Activated gamma-delta T cell treated with anti-CD3 and anti-CD28 coated beads, Interleukin-2, amount 50 U/mL, for 16 hours (primary cell): ENCODE data around the gene SMIM14.
"Not testable (repeated sequence)": the region's sequence is repeated elsewhere in the genome, so short reads cannot be mapped to it uniquely, and the experiment has no call there.

Experiments
- DNase-seq: peaks from one replicate; pipeline ENCODE4 v3.0.0-alpha.2; 2020; ENCODE audit warnings: low read depth

SMIM14 gene

DNA sequence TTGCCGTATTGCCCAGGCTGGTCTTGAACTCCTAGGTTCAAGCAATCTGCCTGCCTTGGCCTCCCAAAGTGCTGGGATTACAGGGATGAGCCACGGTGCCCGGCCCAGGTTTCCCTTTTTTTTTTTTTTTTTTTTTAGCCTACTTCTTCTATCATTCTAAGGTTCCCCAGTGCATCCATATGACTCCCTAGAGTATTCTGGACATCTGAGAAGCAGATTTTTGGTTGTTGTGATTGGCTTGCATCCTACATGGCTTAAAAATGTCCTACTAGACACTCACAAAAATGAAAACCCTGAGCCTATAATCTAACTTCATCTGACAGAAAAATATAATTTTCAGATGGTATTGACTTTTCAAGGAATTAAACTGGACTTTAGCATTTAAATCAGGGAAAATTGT lies 41.7 kb downstream of the SMIM14 start:
- DNase-seq, result no peak

- DNase-seq, result no peak
Observed at GRCh38 chr4:39591290-39591689, 47.4 kb downstream of the SMIM14 start.

DNA sequence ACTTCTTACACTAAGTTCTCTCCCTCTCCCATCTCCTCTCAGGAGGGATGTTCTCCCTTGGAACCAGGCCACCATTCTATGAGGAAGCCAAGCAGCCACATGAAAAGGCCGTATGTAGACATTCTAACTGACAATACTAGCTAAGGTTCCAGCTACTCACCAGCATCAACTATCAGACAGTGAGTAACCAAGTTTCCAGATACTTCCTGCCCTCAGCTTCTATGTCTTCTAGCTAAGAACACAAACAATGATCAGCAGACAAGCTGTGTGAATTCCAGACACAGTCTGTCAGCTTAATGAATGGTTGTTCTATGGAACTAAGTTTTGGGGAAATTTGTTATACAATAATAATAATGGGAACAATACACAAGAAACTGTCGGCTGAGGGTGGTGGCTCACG lies 50.8 kb downstream of the SMIM14 start:
- DNase-seq, result no peak

DNA sequence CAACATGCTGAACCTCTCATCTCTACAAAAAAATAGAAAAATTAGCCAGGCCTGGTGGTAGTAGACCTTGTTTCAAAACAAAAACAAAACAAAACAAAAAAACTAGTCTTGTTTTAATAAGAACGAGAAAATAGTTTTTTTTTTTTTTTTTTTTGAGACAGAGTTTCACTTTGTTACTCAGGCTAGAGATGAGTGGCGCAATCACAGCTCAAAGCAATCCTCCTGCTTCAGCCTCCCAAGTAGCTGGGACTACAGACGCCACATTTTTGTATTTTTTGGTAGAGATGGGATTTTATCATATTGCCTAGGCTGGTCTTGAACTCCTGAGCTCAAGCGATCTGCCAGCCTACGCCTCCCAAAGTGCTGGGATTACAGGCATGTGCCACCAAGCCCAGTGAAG lies 63.7 kb downstream of the SMIM14 start:
- no peak for DNase-seq

DNA sequence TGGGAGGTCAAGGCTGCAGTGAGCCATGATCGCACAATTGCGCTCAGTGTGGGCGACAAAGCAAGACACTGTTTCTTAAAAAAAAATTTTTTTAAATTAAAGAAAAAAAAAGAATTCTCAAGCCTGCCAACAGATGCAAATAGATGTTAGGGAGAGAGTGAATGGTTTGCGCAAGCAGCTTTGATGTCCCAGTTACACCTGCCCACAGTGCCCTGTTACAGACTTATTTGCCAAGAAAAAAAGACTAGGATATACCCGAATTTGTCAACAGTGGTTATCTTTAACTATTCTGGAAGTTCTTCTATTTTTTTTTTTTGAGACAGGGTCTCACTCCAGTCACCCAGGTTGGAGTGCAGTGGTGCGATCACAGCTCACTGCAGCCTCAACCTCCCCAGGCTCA lies 67.2 kb downstream of the SMIM14 start:
- DNase-seq, result no peak

- DNase-seq, result no peak
Observed at GRCh38 chr4:39571054-39571453, 67.6 kb downstream of the SMIM14 start.

DNA sequence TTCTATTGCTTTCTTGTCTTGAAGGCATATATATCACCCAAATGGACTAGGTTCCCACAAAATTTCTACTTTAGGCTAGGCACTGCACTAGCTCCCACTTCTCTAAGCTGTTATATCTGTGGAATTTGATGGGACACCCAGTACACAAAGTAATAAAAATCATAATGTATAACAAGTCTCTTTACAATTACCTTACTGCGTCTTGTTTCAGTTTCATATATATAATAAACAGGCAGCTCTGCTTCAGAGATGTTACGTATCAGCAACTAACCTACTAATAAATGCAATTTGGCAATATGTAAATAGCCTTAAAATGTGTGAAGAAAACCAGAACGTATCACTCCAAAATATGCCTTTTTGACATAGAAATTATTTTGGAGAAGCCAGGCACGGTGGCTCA lies 69.5 kb downstream of the SMIM14 start:
- no peak for DNase-seq

DNA sequence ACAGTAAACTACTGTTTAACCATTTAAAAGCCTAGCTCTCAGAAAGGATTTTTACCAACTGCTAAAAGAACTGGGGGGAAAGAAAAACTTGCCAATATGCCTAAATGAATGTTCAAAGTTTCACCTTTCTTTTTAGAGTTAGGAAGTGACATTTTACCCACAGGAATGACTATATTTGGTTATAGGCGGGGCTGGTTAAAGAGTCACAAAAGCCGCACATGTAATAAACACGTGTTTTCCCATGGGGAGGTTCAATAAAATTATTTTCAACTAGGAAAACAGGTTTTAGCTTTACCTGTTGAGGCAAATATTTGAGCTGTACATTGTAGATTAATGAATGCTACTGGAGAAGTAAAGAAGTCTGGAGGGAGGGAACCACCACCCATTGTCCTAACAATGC lies 69.9 kb downstream of the SMIM14 start:
- DNase-seq, result no peak

- DNase-seq, result no peak
Observed at GRCh38 chr4:39565878-39566600, 72.6 kb downstream of the SMIM14 start.

DNA sequence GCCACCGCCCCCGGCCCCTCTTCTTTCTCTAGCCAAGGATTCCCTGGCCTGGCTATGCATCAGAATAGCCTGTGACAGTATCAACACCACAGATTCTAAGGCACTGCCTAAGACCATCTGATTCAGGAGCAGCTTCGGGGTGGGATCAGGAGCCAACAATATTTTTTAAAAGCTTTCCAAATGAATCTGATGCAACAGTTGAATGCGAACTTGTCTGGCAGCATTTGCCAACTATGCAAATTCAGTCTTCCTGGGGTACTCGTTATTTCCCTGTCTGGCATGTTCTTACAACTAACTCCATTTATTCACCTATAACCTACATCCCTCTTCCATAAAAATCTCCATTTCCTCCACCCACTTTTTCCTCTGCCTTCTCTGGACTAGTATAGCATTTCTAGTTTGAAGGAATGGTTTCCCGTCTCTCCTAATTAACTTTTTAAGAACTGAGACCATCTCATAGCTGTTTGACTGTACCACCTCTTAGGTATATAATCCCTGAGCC lies 75.3 kb downstream of the SMIM14 start:
- DNase-seq, result no peak

DNA sequence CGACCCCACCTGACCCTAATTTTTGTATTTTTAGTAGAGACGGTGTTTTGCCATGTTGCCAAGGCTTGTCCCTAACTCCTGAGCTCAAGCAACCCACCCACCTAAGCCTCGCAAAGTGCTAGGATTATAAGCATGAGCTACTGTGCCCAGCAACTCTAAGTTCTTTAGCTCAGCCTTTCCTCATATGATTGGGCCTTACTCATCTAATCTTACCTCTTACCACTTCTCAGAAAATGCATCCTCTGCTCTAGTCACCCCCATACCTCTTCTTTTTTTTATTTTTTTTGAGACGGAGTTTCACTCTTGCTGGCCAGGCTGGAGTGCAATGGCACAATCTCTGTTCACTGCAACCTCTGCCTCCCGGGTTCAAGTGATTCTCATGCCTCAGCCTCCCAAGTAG lies 75.9 kb downstream of the SMIM14 start:
- DNase-seq, result no peak

DNA sequence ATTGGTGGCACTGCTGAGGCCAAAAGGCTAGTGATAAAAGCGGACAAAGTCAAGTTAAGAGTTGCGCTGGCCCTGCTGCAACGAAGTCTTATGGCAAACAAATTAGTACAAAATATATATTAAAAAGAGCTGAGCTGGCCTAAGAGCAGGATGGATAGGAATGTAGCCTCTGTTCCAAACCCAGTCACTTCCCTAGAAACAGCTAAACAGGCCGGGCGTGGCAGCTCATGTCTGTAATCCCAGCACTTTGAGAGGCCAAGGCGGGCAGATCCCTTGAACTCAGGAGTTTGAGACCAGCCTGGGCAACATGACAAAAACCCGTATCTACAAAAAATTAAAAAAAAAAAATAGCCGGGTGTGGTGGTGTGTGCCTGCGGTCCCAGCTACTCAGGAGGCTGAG lies 79.0 kb downstream of the SMIM14 start:
- DNase-seq, result no peak

DNA sequence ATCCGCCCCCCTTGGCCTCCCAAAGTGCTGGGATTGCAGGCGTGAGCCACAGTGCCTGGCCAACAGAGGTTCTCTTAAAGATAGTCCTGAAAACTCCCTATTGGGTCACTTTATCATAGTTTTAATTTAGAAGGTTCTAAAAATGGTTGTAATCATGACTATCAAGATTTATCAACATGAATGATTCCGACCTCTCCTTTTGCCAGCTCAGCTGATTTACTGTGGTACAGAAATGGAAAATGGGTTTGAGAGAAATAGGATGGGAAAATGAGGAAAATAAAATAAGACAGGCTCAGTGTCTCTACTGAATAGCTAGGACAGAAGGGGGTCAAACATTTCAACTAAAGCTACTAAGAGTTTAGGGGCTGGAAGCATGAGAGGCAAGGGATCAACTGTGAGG lies 83.2 kb downstream of the SMIM14 start:
- DNase-seq, result no peak

- no peak for DNase-seq
Observed at GRCh38 chr4:39548425-39549067, 90.1 kb downstream of the SMIM14 start.

- DNase-seq, result no peak
Observed at GRCh38 chr4:39544580-39545315, 93.9 kb downstream of the SMIM14 start.

DNA sequence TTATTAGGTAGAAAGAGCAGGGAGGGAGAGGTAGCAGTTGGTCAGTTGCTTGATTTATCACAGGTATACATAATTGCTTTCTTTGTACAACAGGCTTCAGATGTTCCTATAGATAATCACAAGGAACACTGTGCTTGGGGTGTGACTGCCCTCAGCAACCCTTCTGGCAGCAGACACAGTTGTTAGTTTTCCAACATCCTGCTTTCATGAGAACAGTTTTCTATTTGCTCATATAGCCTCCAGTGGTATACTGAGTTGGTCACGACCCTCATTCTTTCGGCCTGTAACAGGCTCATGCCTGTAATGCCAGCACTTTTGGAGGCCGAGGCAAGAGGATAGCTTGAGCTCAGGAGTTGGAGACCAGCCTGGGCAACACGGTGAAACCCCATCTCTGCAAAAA lies 94.6 kb downstream of the SMIM14 start:
- not testable (repeated sequence) for DNase-seq

GRCh38 chr4:39543034-39543433 lies 95.6 kb downstream of the SMIM14 start:
- DNase-seq, result no peak

- DNase-seq, result no peak
Observed at GRCh38 chr4:39542611-39543012, 96.1 kb downstream of the SMIM14 start.

DNA sequence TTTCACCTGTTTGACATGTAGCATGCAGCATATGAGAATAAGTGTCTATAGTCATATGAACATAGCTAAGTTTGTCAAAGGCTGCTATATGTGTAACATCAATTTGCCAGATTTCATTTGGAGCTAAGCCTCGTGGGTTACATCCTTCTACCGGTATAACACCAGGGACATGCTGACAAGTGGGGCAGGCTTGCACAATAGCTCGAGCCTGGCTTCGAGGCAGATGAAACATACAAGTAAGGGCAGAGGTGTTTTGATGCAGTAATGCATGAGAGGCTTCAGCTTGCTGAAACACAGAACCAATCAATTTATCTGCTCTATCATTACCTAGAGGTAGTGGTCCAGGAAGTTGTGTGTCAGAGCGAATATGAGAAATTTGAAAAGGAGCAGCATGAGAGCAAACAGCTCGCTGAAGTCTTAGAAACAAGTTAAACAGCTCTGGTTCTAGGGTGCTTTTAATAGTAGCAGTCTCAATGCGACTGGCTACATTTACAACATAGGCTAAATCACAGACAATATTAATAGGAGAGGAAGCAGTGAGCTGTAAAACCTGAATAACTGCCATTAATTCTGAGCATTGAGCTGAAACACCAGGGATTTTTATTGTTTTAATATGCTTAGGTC lies 96.6 kb downstream of the SMIM14 start:
- no peak for DNase-seq

GRCh38 chr4:39539089-39539611 lies 99.5 kb downstream of the SMIM14 start:
- no peak for DNase-seq

- no peak for DNase-seq
Observed at GRCh38 chr4:39533541-39533940, 105.1 kb downstream of the SMIM14 start.

DNA sequence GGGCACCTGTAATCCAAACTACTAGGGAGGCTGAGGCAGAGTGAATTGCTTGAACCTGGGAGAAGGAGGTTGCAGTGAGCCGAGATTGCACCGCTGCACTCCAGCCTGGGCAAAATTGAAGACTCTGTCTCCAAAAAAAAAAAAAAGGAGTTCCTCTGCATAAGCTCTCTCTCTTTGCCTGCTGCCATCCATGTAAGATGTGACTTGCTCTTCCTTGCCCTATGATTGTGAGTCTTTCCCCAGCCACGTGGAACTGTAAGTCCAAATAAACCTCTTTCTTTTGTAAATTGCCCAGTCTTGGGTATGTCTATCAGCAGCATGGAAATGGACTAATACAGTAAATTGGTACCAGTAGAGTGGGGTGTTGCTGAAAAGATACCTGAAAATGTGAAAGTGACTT lies 106.4 kb downstream of the SMIM14 start:
- DNase-seq, result not testable (repeated sequence)
